MM.1S (cell line): ENCODE data around the gene IRS2.

Experiments
- DNase-seq: peaks from one replicate; pipeline ENCODE4 v3.0.0-alpha.2; 2015
- H2AFZ ChIP-seq: fragments of 300-600 bp; sonication (generic); 2 replicates; pipeline ENCODE4 v1.6.0; 2016; ENCODE audit warnings: antibody characterized with exemption, low read length
- H3F3A ChIP-seq: fragments of 300-600 bp; sonication (generic); 2 replicates; pipeline ENCODE4 v1.6.1; 2016; ENCODE audit warnings: mild to moderate bottlenecking, antibody characterized with exemption, low read length, moderate library complexity, mixed read lengths; ENCODE audit not compliant: insufficient read depth
- H3K27ac ChIP-seq: fragments of 300-600 bp; sonication (generic); 2 replicates; pipeline ENCODE4 v1.5.1; 2016; ENCODE audit warnings: mild to moderate bottlenecking, low read length
- H3K27me3 ChIP-seq: fragments of 300-600 bp; sonication (generic); replicated peaks from 2 replicates; pipeline ENCODE4 v1.6.0; 2016; ENCODE audit warnings: low read length; ENCODE audit not compliant: insufficient read depth
- H3K36me3 ChIP-seq: fragments of 300-600 bp; sonication (generic); replicated peaks from 2 replicates; pipeline ENCODE4 v1.6.1; 2016; ENCODE audit warnings: mild to moderate bottlenecking, low read length, mixed read lengths; ENCODE audit not compliant: insufficient read depth
- H3K4me1 ChIP-seq: fragments of 300-600 bp; sonication (generic); 2 replicates; pipeline ENCODE4 v1.6.1; 2016; ENCODE audit warnings: low read length, mixed read lengths
- H3K4me2 ChIP-seq: fragments of 300-600 bp; sonication (generic); 2 replicates; pipeline ENCODE4 v1.6.0; 2016; ENCODE audit warnings: low read depth, low read length
- H3K4me3 ChIP-seq: fragments of 300-600 bp; sonication (generic); 2 replicates; pipeline ENCODE4 v1.5.1; 2016; ENCODE audit warnings: low read length, mixed read lengths
- H3K79me2 ChIP-seq: fragments of 300-600 bp; sonication (generic); 2 replicates; pipeline ENCODE4 v1.6.1; 2016; ENCODE audit warnings: mixed run types, low read length, mixed read lengths
- H3K9ac ChIP-seq: fragments of 300-600 bp; sonication (generic); 2 replicates; pipeline ENCODE4 v1.6.1; 2016; ENCODE audit warnings: low read length, mixed read lengths
- H3K9me2 ChIP-seq: fragments of 300-600 bp; sonication (generic); replicated peaks from 2 replicates; pipeline ENCODE4 v1.6.1; 2016; ENCODE audit warnings: mild to moderate bottlenecking, low read length, mixed read lengths; ENCODE audit not compliant: insufficient read depth
- H3K9me3 ChIP-seq: fragments of 300-600 bp; sonication (generic); replicated peaks from 2 replicates; pipeline ENCODE4 v1.6.1; 2016; ENCODE audit warnings: mild to moderate bottlenecking, low read length, mixed read lengths; ENCODE audit not compliant: insufficient read depth
- H4K20me1 ChIP-seq: fragments of 300-600 bp; sonication (generic); 2 replicates; pipeline ENCODE4 v1.6.1; 2016; ENCODE audit warnings: mild to moderate bottlenecking, low read length, moderate library complexity, mixed read lengths; ENCODE audit not compliant: insufficient read depth
- CTCF ChIP-seq: fragments of 300-600 bp; sonication (generic); IDR thresholded peaks from 2 replicates; pipeline ENCODE4 v1.5.1; 2016; ENCODE audit warnings: antibody characterized with exemption, low read length, mixed read lengths
- EZH2 ChIP-seq: fragments of 300-600 bp; sonication (generic); optimal IDR thresholded peaks from 2 replicates; pipeline ENCODE3; 2017; ENCODE audit warnings: low read depth, mild to moderate bottlenecking, antibody characterized with exemption, low read length, mixed read lengths
- EZH2phosphoT487 ChIP-seq: fragments of 300-600 bp; sonication (generic); IDR thresholded peaks from 2 replicates; pipeline ENCODE4 v1.6.1; 2018; ENCODE audit warnings: antibody characterized with exemption, low read length

Gene IRS2

GRCh38 chr13:109751477-109751876 is 34.9 kb downstream of the IRS2 start:
- no peak overlapping the region for H3K27ac ChIP-seq
- no peak overlapping the region for H3K4me2 ChIP-seq
- no peaks in the 10 kb centered on the region for H3K27me3 ChIP-seq
- H3K79me2 ChIP-seq = no peaks in the 10 kb centered on the region
- H3K9me3 ChIP-seq = no peaks in the 10 kb centered on the region
- peaks cover 12% of the 10 kb centered on the region; the same call in 1 of the 2 replicates for H3K36me3 ChIP-seq
- TF ChIP-seq CTCF = no peak
- TF ChIP-seq EZH2phosphoT487 = no peak
- no peak for TF ChIP-seq EZH2
- no peak overlapping the region for H3K9ac ChIP-seq
- H3K4me3 ChIP-seq = no peak overlapping the region
- no peaks in the 10 kb centered on the region for H3K4me1 ChIP-seq
- no peaks in the 10 kb centered on the region for H4K20me1 ChIP-seq
- no peak overlapping the region for H2AFZ ChIP-seq
- no peaks in the 10 kb centered on the region for H3F3A ChIP-seq
- no peaks in the 10 kb centered on the region for H3K9me2 ChIP-seq
- no peak for DNase-seq

- Histone ChIP-seq H2AFZ (no peak overlapping the region), H3K9me3 (no peaks in the 10 kb centered on the region)
Measured at GRCh38 chr13:109750221-109750775, 36.1 kb downstream of the IRS2 start.

GRCh38 chr13:109749365-109749764 is 37.0 kb downstream of the IRS2 start:
- H3F3A ChIP-seq = no peaks in the 10 kb centered on the region
- no peaks in the 10 kb centered on the region; the same call in 1 of the 2 replicates for H3K36me3 ChIP-seq
- H3K9me2 ChIP-seq = no peaks in the 10 kb centered on the region
- no peaks in the 10 kb centered on the region for H3K27me3 ChIP-seq
- H3K9me3 ChIP-seq = no peaks in the 10 kb centered on the region
- H4K20me1 ChIP-seq = no peaks in the 10 kb centered on the region
- H3K4me3 ChIP-seq = no peak overlapping the region
- no peak for DNase-seq
- H3K79me2 ChIP-seq = no peaks in the 10 kb centered on the region
- H2AFZ ChIP-seq = no peak overlapping the region
- no peak overlapping the region for H3K4me2 ChIP-seq
- no peak overlapping the region for H3K9ac ChIP-seq
- no peaks in the 10 kb centered on the region for H3K4me1 ChIP-seq
- no peak overlapping the region for H3K27ac ChIP-seq
- TF ChIP-seq CTCF (no peak), EZH2phosphoT487 (no peak), EZH2 (no peak)

More at GRCh38 chr13:109750221-109750775, 36.1 kb downstream of the IRS2 start:
- no peak for DNase-seq
- no peaks in the 10 kb centered on the region for H3K27me3 ChIP-seq
- no peaks in the 10 kb centered on the region for H3K79me2 ChIP-seq
- no peaks in the 10 kb centered on the region for H4K20me1 ChIP-seq
- TF ChIP-seq CTCF = no peak
- TF ChIP-seq EZH2 = no peak
- no peak for TF ChIP-seq EZH2phosphoT487
- H3K36me3 ChIP-seq = peaks cover 5% of the 10 kb centered on the region; the same call in 1 of the 2 replicates
- no peaks in the 10 kb centered on the region for H3F3A ChIP-seq
- H3K4me1 ChIP-seq = no peaks in the 10 kb centered on the region
- H3K4me2 ChIP-seq = no peak overlapping the region
- no peaks in the 10 kb centered on the region for H3K9me2 ChIP-seq
- no peak overlapping the region for H3K27ac ChIP-seq
- no peak overlapping the region for H3K4me3 ChIP-seq
- no peak overlapping the region for H3K9ac ChIP-seq
